HepG2 (cell line): Measurements from ENCODE around the gene RBPMS2. TPM values are rescaled to one million over a fixed set of nuclear protein-coding genes. Genes with fewer than 3 reads are reported as not detected.

Experiments
- EEA1 ChIP-seq: sonication (generic); formaldehyde crosslinking; IDR thresholded peaks from 2 replicates; pipeline ENCODE4 v1.5.1; 2020; ENCODE audit warnings: mild to moderate bottlenecking, missing genetic modification reagents, borderline replicate concordance
- ELF4 ChIP-seq: sonication (generic); formaldehyde crosslinking; IDR thresholded peaks from 2 replicates; pipeline ENCODE4 v1.5.0; 2020; ENCODE audit warnings: missing genetic modification reagents, mild to moderate bottlenecking, moderate library complexity, borderline replicate concordance
- ESRRA ChIP-seq: sonication (generic); formaldehyde crosslinking; IDR thresholded peaks from 2 replicates; pipeline ENCODE4 v1.5.1; 2020; ENCODE audit warnings: mild to moderate bottlenecking, low read depth, missing genetic modification reagents
- RBM22 ChIP-seq: fragments of 200-400 bp; formaldehyde crosslinking; optimal IDR thresholded peaks from 2 replicates; pipeline ENCODE3; 2017; ENCODE audit warnings: mild to moderate bottlenecking, low read length, moderate library complexity
- RXRB ChIP-seq: IDR thresholded peaks from 2 replicates; pipeline ENCODE4 v1.6.1; 2016; ENCODE audit warnings: borderline replicate concordance, missing genetic modification reagents, missing compliant biosample characterization
- TP53 ChIP-seq: sonication (generic); formaldehyde crosslinking; conservative IDR thresholded peaks from 2 replicates; pipeline ENCODE4 v1.4.0; 2020; ENCODE audit warnings: missing genetic modification reagents
- ZNF616 ChIP-seq: sonication (generic); formaldehyde crosslinking; IDR thresholded peaks from 2 replicates; pipeline ENCODE4 v1.5.0; 2020; ENCODE audit warnings: low read depth, mild to moderate bottlenecking, missing genetic modification reagents
- polyA plus RNA-seq, 8 experiments: library from polyadenylated mRNA; depleted of rRNA in 3 of 8; stranded (reverse) in 7 of 8; unstranded in 1 of 8; fragments of >200 nt; fragmentation: Illumina TruSeq in 4 of 8; extraction: Trizol in 4 of 8; gene quantifications; 2 replicates each; pipeline versions ENCODE4 v1.2.1 to v1.2.3, GENCODE V29; 2011 to 2016; ENCODE audit warnings: low read depth in 4 of 8, missing spikeins in 1 of 8, mixed read lengths in 1 of 8; ENCODE audit not compliant: insufficient read depth in 1 of 8
- total RNA-seq, 5 experiments: library from RNA; depleted of rRNA; stranded (reverse); fragments of >200 nt; fragmentation: Illumina TruSeq; extraction: Trizol; gene quantifications; 2 replicates each; pipeline ENCODE4 v1.2.3, GENCODE V29; 2016; ENCODE audit warnings: low read depth in 1 of 5
- TF ChIP-seq, protein P1 (sequence below), 2 experiments: fragments of 450-650 bp in 1 of 2; sonication (generic) in 1 of 2; formaldehyde crosslinking in 1 of 2; IDR thresholded peaks; 2 replicates each; pipeline versions ENCODE4 v1.6.1 to v1.8.0; 2016 to 2022; ENCODE audit warnings: antibody characterized with exemption in 1 of 2, mild to moderate bottlenecking in 1 of 2, missing genetic modification reagents in 1 of 2
- TF ChIP-seq, protein P2 (sequence below): sonication (generic); formaldehyde crosslinking; IDR thresholded peaks from 2 replicates; pipeline ENCODE4 v1.5.1; 2020; ENCODE audit warnings: missing genetic modification reagents, mild to moderate bottlenecking, borderline replicate concordance

The RBPMS2 gene
- total and polyA plus RNA-seq, 2 of the 13 experiments (the other 11 are each of a cell fraction or from before 2014, with no cell fraction given), result 0.08 TPM; not detected in 1

DNA sequence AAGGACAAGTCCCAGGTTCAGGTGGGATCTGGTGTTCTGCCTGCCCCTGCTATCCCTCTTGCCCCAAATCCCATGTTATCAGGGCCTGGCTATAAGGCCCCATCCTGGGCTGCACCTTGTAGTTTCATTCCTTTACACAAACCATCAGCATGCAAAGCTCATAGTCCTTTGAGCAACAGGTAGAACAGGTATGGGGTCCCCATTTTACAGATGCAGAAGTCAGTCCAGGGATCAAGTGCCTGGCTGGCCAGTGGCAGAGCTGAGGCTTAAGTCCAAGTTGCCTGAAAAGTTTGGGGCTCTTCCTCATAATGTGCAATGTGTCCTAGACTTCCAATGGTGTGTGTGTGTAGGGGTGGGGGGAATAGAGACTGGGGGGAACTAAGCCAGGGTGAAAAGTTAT is 11.9 kb downstream of the RBPMS2 start (continued):
- TF ChIP-seq, protein P1, sequence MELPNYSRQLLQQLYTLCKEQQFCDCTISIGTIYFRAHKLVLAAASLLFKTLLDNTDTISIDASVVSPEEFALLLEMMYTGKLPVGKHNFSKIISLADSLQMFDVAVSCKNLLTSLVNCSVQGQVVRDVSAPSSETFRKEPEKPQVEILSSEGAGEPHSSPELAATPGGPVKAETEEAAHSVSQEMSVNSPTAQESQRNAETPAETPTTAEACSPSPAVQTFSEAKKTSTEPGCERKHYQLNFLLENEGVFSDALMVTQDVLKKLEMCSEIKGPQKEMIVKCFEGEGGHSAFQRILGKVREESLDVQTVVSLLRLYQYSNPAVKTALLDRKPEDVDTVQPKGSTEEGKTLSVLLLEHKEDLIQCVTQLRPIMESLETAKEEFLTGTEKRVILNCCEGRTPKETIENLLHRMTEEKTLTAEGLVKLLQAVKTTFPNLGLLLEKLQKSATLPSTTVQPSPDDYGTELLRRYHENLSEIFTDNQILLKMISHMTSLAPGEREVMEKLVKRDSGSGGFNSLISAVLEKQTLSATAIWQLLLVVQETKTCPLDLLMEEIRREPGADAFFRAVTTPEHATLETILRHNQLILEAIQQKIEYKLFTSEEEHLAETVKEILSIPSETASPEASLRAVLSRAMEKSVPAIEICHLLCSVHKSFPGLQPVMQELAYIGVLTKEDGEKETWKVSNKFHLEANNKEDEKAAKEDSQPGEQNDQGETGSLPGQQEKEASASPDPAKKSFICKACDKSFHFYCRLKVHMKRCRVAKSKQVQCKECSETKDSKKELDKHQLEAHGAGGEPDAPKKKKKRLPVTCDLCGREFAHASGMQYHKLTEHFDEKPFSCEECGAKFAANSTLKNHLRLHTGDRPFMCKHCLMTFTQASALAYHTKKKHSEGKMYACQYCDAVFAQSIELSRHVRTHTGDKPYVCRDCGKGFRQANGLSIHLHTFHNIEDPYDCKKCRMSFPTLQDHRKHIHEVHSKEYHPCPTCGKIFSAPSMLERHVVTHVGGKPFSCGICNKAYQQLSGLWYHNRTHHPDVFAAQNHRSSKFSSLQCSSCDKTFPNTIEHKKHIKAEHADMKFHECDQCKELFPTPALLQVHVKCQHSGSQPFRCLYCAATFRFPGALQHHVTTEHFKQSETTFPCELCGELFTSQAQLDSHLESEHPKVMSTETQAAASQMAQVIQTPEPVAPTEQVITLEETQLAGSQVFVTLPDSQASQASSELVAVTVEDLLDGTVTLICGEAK (IDR thresholded peaks at IDR 0.05), result no peak
- TF ChIP-seq, protein P1 (CRISPR knock-in tag; IDR thresholded peaks at IDR 0.05), result no peak
- TF ChIP-seq ZNF616 (CRISPR knock-in tag) (no peak), EEA1 (CRISPR knock-in tag) (no peak), RBM22 (no peak), ELF4 (no peak), RXRB (CRISPR knock-in tag) (no peak), ESRRA (CRISPR knock-in tag) (no peak), TP53 (no peak)
- TF ChIP-seq, protein P2, sequence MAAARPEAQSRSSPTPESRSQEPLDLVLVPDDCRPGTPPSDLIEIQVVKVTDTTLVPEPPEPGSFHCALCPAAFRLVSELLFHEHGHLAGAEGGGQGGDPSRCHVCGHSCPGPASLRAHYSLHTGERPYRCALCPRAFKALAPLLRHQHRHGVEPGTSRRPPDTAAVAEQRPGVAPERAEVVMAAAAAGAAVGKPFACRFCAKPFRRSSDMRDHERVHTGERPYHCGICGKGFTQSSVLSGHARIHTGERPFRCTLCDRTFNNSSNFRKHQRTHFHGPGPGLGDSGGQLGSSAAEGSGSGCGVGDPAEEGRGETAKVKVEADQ, result no peak
- TF ChIP-seq, all 625 proteins: peak for 0
